ENCODE results near the gene RNF212. TPM values are rescaled to one million over a fixed set of nuclear protein-coding genes. Genes with fewer than 3 reads are reported as not detected.

RNF212 gene
- total RNA-seq, 3 donors from 2014 or later (not counting 1 experiment from before 2014, with no cell fraction given) = 1.0 to 2.0 (median 1.7) TPM

DNA sequence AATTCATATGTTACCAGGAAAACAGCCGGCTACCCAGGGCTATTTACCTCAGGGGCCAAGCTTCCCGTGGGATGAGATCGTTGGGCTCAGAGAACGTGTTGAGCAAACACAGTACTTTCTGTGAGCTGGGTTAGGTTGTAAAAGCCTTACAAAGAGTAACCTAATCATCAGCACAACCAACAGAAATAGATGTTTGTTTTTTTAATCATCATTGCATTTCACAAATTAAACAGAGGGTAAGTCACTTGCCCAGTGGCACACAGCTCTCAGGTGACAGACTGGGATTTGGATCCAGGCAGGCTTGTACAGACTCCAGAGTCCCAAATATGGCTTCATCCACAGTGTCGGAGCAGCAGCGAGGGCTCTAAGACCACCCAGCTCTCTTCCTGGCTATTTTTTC is 38.9 kb upstream of the RNF212 start:
- Mint-ChIP-seq H3K9me3 (no peaks in the 10 kb centered on the region), H3K4me3 (no peak overlapping the region), H3K27me3 (ENCODE audit: low read depth in 2 of 2) (peaks cover 9 to 18% of the 10 kb centered on the region in 2 donors), H3K27ac (no peak overlapping the region), H3K4me1 (no peaks in the 10 kb centered on the region), H3K36me3 (no peaks in the 10 kb centered on the region)
- intact Hi-C loops (cut with micrococcal nuclease) = no loop called here
- H3K9me3 ChIP-seq (ENCODE audit: control insufficient read depth, insufficient read depth, low read length) = peaks cover 4% of the 10 kb centered on the region
- no peaks in the 10 kb centered on the region for H3K4me1 ChIP-seq (ENCODE audit: control insufficient read depth, insufficient read depth, low read length)
- TF ChIP-seq, protein P1, sequence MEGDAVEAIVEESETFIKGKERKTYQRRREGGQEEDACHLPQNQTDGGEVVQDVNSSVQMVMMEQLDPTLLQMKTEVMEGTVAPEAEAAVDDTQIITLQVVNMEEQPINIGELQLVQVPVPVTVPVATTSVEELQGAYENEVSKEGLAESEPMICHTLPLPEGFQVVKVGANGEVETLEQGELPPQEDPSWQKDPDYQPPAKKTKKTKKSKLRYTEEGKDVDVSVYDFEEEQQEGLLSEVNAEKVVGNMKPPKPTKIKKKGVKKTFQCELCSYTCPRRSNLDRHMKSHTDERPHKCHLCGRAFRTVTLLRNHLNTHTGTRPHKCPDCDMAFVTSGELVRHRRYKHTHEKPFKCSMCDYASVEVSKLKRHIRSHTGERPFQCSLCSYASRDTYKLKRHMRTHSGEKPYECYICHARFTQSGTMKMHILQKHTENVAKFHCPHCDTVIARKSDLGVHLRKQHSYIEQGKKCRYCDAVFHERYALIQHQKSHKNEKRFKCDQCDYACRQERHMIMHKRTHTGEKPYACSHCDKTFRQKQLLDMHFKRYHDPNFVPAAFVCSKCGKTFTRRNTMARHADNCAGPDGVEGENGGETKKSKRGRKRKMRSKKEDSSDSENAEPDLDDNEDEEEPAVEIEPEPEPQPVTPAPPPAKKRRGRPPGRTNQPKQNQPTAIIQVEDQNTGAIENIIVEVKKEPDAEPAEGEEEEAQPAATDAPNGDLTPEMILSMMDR (IDR thresholded peaks at IDR 0.05) = no peak
- WGBS (ENCODE audit: insufficient coverage) = 76% methylated on average over 6 of the region's 6 CpGs
- H3K27ac ChIP-seq (ENCODE audit: low read length) = no peak overlapping the region
- ATAC-seq (no peak), DNase-seq (no peak)
- H3K36me3 ChIP-seq (ENCODE audit: control insufficient read depth, insufficient read depth, low read length) = no peaks in the 10 kb centered on the region
- no peaks in the 10 kb centered on the region for H3K27me3 ChIP-seq (ENCODE audit: control insufficient read depth, insufficient read depth, low read length)
- no peak overlapping the region for H3K4me3 ChIP-seq (ENCODE audit: low read length)

DNA sequence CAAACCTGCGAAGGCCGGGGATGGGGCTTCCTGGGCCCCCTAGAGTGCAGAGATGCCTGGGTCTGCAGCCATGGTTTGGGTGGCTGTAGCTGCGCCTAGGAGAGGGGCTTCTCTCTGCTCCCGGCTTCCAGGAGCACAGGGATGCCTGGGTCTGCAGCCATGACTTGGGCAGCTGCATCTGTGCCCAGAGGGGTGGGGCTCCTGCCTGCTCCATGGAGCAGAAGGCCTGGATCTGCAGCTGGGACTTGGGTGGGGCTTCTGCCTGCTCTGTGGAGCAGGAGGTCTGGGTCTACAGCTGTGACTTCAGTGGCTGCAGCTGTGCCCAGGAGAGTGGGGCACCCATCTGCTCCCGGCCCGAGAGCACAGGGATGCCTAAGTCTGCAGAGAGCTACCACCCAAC is 38.2 kb upstream of the RNF212 start:
- peaks cover 4% of the 10 kb centered on the region for H3K9me3 ChIP-seq (ENCODE audit: control insufficient read depth, insufficient read depth, low read length)
- no peaks in the 10 kb centered on the region for H3K36me3 Mint-ChIP-seq
- no peak overlapping the region for H3K27ac Mint-ChIP-seq
- H3K4me1 ChIP-seq (ENCODE audit: control insufficient read depth, insufficient read depth, low read length) = no peaks in the 10 kb centered on the region
- peaks cover 11 to 18% of the 10 kb centered on the region in 2 donors for H3K27me3 Mint-ChIP-seq (ENCODE audit: low read depth in 2 of 2)
- DNase-seq (no peak), ATAC-seq (no peak)
- no peaks in the 10 kb centered on the region for H3K27me3 ChIP-seq (ENCODE audit: control insufficient read depth, insufficient read depth, low read length)
- TF ChIP-seq, protein P1 (IDR thresholded peaks at IDR 0.05) = no peak
- intact Hi-C loops (cut with micrococcal nuclease) = no loop called here
- no peak overlapping the region for H3K4me3 ChIP-seq (ENCODE audit: low read length)
- H3K27ac ChIP-seq (ENCODE audit: low read length) = no peak overlapping the region
- no peaks in the 10 kb centered on the region for H3K9me3 Mint-ChIP-seq
- no peaks in the 10 kb centered on the region for H3K36me3 ChIP-seq (ENCODE audit: control insufficient read depth, insufficient read depth, low read length)
- WGBS (ENCODE audit: insufficient coverage) = 91% methylated on average over 6 of the region's 6 CpGs
- H3K4me3 Mint-ChIP-seq = no peak overlapping the region
- H3K4me1 Mint-ChIP-seq = no peaks in the 10 kb centered on the region

DNA sequence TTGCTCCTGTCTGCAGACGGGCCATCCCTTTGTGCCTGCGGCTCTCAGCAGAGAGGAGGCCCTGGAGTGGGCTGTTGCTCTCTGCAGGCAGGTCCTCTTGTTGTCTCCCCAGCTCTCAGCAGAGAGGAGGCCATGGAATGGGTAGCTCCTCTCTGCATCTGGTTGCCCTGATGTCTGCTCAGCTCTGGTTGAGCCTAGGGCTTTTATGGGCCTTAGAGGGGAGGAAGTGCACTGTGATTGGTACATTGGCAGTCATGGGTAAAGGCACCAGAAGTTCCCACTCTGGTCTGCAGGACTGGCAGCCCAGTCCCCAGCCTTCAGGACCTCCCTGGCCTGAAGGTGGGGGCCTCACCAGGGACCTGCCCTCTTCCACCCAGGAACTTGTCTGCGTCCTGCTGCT is 37.5 kb upstream of the RNF212 start:
- no peak for ATAC-seq

DNA sequence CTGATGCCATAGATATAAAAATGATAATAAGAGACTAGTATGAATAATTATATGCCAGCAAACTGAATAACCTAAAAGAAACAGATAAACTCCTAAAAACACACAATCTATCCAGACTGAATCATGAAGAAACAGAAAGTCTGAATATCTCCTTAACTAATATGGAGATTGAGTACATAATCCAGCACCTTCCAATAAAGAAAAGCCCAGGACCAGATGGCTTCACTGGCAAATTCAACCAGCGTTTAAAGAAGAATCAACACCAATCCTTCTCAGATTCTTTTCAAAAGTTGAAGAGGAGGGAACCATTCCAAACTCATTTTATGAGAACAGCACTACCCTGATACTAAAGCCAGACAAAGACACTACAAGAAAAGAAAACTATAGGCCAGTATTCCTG is 26.5 kb upstream of the RNF212 start:
- peaks cover 13 to 17% of the 10 kb centered on the region in 2 donors for H3K27me3 Mint-ChIP-seq (ENCODE audit: low read depth in 2 of 2)
- intact Hi-C loops (cut with micrococcal nuclease) = no loop called here
- 100% methylated on average over 1 of the region's 1 CpG for whole genome bisulfite sequencing (ENCODE audit: insufficient coverage)
- Histone ChIP-seq H3K4me3 (ENCODE audit: low read length) (no peak overlapping the region), H3K27ac (ENCODE audit: low read length) (no peak overlapping the region), H3K27me3 (ENCODE audit: control insufficient read depth, insufficient read depth, low read length) (no peaks in the 10 kb centered on the region), H3K4me1 (ENCODE audit: control insufficient read depth, insufficient read depth, low read length) (no peaks in the 10 kb centered on the region), H3K9me3 (ENCODE audit: control insufficient read depth, insufficient read depth, low read length) (no peaks in the 10 kb centered on the region), H3K36me3 (ENCODE audit: control insufficient read depth, insufficient read depth, low read length) (no peaks in the 10 kb centered on the region)
- no peaks in the 10 kb centered on the region for H3K36me3 Mint-ChIP-seq
- DNase-seq (no peak), ATAC-seq (no peak)
- peaks cover 16 to 25% of the 10 kb centered on the region in 2 donors for H3K4me1 Mint-ChIP-seq
- TF ChIP-seq, protein P1 (IDR thresholded peaks at IDR 0.05) = no peak
- no peaks in the 10 kb centered on the region for H3K9me3 Mint-ChIP-seq
- H3K27ac Mint-ChIP-seq = no peak overlapping the region
- H3K4me3 Mint-ChIP-seq = no peak overlapping the region

More for the DNA sequence above, 37.5 kb upstream of the RNF212 start:
- intact Hi-C loops (cut with micrococcal nuclease) = no loop called here
- Histone ChIP-seq H3K27ac (ENCODE audit: low read length) (no peak overlapping the region), H3K36me3 (ENCODE audit: control insufficient read depth, insufficient read depth, low read length) (no peaks in the 10 kb centered on the region), H3K4me1 (ENCODE audit: control insufficient read depth, insufficient read depth, low read length) (no peaks in the 10 kb centered on the region), H3K27me3 (ENCODE audit: control insufficient read depth, insufficient read depth, low read length) (no peaks in the 10 kb centered on the region), H3K4me3 (ENCODE audit: low read length) (no peak overlapping the region), H3K9me3 (ENCODE audit: control insufficient read depth, insufficient read depth, low read length) (peaks cover 4% of the 10 kb centered on the region)
- Mint-ChIP-seq H3K4me3 (no peak overlapping the region), H3K9me3 (no peaks in the 10 kb centered on the region), H3K36me3 (no peaks in the 10 kb centered on the region), H3K27ac (no peak overlapping the region), H3K27me3 (ENCODE audit: low read depth in 2 of 2) (peaks cover 11 to 18% of the 10 kb centered on the region in 2 donors), H3K4me1 (no peaks in the 10 kb centered on the region)
- DNase-seq = no peak
- TF ChIP-seq, protein P1 (IDR thresholded peaks at IDR 0.05) = no peak
- WGBS (ENCODE audit: insufficient coverage) = 98% methylated on average over 3 of the region's 3 CpGs

Data from natural killer cell (primary cell).